ENCODE results near the gene SPAG16. TPM values are rescaled to one million over a fixed set of nuclear protein-coding genes. Genes with fewer than 3 reads are reported as not detected.

SPAG16 gene
- total and polyA plus RNA-seq, 8 donors, result 11.1 to 47.4 (median 42.3) TPM

GRCh38 chr2:214138779-214139178, 854.5 kb downstream of the SPAG16 start:
- Histone ChIP-seq H3K4me1 (no peaks in the 10 kb centered on the region), H3K36me3 (no peaks in the 10 kb centered on the region), H3K4me3 (no peak overlapping the region), H3K27me3 (no peaks in the 10 kb centered on the region), H3K27ac (no peak overlapping the region), H3K9me3 (no peaks in the 10 kb centered on the region)
- ATAC-seq (peak; percentile 45), DNase-seq (no peak)
- intact Hi-C loops (cut with DNase I), result no loop called here
- no peak for TF ChIP-seq CTCF (IDR thresholded peaks at IDR 0.05)

- intact Hi-C loops (cut with DNase I), result no loop called here
- no peak for TF ChIP-seq CTCF (IDR thresholded peaks at IDR 0.05)
- Histone ChIP-seq H3K27ac (no peak overlapping the region), H3K36me3 (no peaks in the 10 kb centered on the region), H3K27me3 (no peaks in the 10 kb centered on the region), H3K4me3 (no peak overlapping the region), H3K4me1 (no peaks in the 10 kb centered on the region), H3K9me3 (no peaks in the 10 kb centered on the region)
- no peak for ATAC-seq
- DNase-seq, result no peak
Observed at GRCh38 chr2:214139630-214140284, 855.5 kb downstream of the SPAG16 start.

- TF ChIP-seq CTCF (IDR thresholded peaks at IDR 0.05), result no peak
- no peak for ATAC-seq
- H3K4me1 ChIP-seq, result no peaks in the 10 kb centered on the region
Observed at GRCh38 chr2:214156971-214157370, 872.7 kb downstream of the SPAG16 start.

GRCh38 chr2:214158851-214159250, 874.6 kb downstream of the SPAG16 start:
- intact Hi-C loops (cut with DNase I), result no loop called here
- H3K27me3 ChIP-seq, result no peaks in the 10 kb centered on the region
- TF ChIP-seq CTCF (IDR thresholded peaks at IDR 0.05), result no peak
- no peaks in the 10 kb centered on the region for H3K36me3 ChIP-seq
- DNase-seq, result no peak
- no peak overlapping the region for H3K4me3 ChIP-seq
- no peak for ATAC-seq
- no peaks in the 10 kb centered on the region for H3K4me1 ChIP-seq
- no peak overlapping the region for H3K27ac ChIP-seq
- H3K9me3 ChIP-seq, result no peaks in the 10 kb centered on the region

More at GRCh38 chr2:214156971-214157370, 872.7 kb downstream of the SPAG16 start:
- DNase-seq, result no peak
- H3K27ac ChIP-seq, result no peak overlapping the region
- H3K27me3 ChIP-seq, result no peaks in the 10 kb centered on the region
- no peak overlapping the region for H3K4me3 ChIP-seq
- H3K9me3 ChIP-seq, result no peaks in the 10 kb centered on the region
- intact Hi-C loops (cut with DNase I), result no loop called here
- H3K36me3 ChIP-seq, result no peaks in the 10 kb centered on the region

GRCh38 chr2:214169281-214169680, 885.0 kb downstream of the SPAG16 start:
- Histone ChIP-seq H3K4me3 (no peak overlapping the region), H3K36me3 (no peaks in the 10 kb centered on the region), H3K9me3 (no peaks in the 10 kb centered on the region), H3K27me3 (no peaks in the 10 kb centered on the region), H3K27ac (no peak overlapping the region), H3K4me1 (no peaks in the 10 kb centered on the region)
- no peak for DNase-seq
- no peak for TF ChIP-seq CTCF (IDR thresholded peaks at IDR 0.05)
- no peak for ATAC-seq
- intact Hi-C loops (cut with DNase I), result no loop called here
